Measurements from ENCODE around the gene DTX1. TPM values are rescaled to one million over a fixed set of nuclear protein-coding genes. Genes with fewer than 3 reads are reported as not detected.

DTX1 gene
- total and polyA plus RNA-seq, 2 of the 8 experiments (the other 6 are each of a cell fraction or from before 2014, with no cell fraction given) = 4.7 to 6.9 TPM

DNA sequence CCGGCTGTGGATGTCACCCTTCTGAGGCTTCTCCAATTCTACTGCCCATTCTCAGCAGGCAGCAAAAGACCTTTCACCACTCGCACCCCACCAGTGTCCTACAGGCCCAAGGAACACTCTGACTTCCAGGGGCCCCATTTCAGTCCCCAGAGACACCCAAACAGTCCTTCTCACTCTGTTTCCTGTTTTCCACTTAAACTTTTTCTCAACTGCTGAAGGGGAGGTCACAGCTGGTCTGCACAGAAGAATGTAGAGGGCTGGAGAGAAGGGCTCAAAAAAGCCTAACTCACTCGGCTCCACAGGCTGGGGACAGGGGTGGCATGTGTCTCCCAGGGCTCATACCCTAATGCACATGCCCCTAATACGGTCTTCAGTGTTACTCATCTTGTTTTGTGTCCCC lies 4.2 kb upstream of the DTX1 start:
- peaks cover 0 to 22% (median 19%) of the 10 kb centered on the region in 4 experiments; a peak in 6 of 7 replicates for H3K27me3 ChIP-seq (replicated peaks in 1 of 4; ENCODE audit: control insufficient read depth in 3 of 4, extremely low read depth in 1 of 4, insufficient read depth in 3 of 4, low read length in 3 of 4)
- no peak overlapping the region for H3K9ac ChIP-seq (replicated peaks in 1 of 4; ENCODE audit: extremely low read depth in 1 of 4, low read depth in 3 of 4, low read length in 3 of 4)
- H2AK5ac ChIP-seq (ENCODE audit: low read depth, low read length) = no peak overlapping the region
- no peak overlapping the region for H3K27ac ChIP-seq (ENCODE audit: low read depth, low read length)
- H3K36me3 ChIP-seq (ENCODE audit: control insufficient read depth in 2 of 4, insufficient read depth in 4 of 4, low read length in 3 of 4) = no peaks in the 10 kb centered on the region
- no peak overlapping the region for H4K91ac ChIP-seq (replicated peaks; ENCODE audit: insufficient read length, low read length)
- no peak overlapping the region for H2BK120ac ChIP-seq (replicated peaks; ENCODE audit: low read depth, low read length)
- H2BK5ac ChIP-seq (ENCODE audit: low read depth, low read length) = no peak overlapping the region
- no peak overlapping the region for H3K4me3 ChIP-seq (ENCODE audit: extremely low read depth in 1 of 4, insufficient read depth in 2 of 4, low read depth in 3 of 4, low read length in 4 of 4)
- no peaks in the 10 kb centered on the region for H3K79me1 ChIP-seq (ENCODE audit: low read depth, low read length)
- peaks cover 9% of the 10 kb centered on the region; the same call in 1 of the 2 replicates for H3K23me2 ChIP-seq (ENCODE audit: low read depth, low read length)
- no peak overlapping the region for H3K18ac ChIP-seq (ENCODE audit: extremely low read depth, low read length)
- H3K4me1 ChIP-seq (replicated peaks in 1 of 4; ENCODE audit: control insufficient read depth in 3 of 4, insufficient read depth in 4 of 4, low read length in 3 of 4) = peaks cover 0 to under 1% (median 0%) of the 10 kb centered on the region in 4 experiments; a peak in 2 of 7 replicates
- no peaks in the 10 kb centered on the region for H3K9me3 ChIP-seq (ENCODE audit: insufficient read depth in 2 of 2, low read depth in 1 of 2, low read length in 1 of 2)
- POLR2A ChIA-PET (ENCODE audit: partially characterized antibody) = no interaction called here
- no peak overlapping the region for H2BK12ac ChIP-seq (ENCODE audit: low read depth, low read length)
- H3K23ac ChIP-seq (ENCODE audit: insufficient read length) = no peak overlapping the region
- H3K14ac ChIP-seq (ENCODE audit: insufficient read length) = no peak overlapping the region
- H3K4ac ChIP-seq (replicated peaks; ENCODE audit: insufficient read length, low read depth, low read length) = no peak overlapping the region
- H3K79me2 ChIP-seq (ENCODE audit: control insufficient read depth in 1 of 2, insufficient read depth in 2 of 2, low read length in 2 of 2) = no peaks in the 10 kb centered on the region
- no peak overlapping the region for H3K4me2 ChIP-seq (ENCODE audit: insufficient read depth in 1 of 2, low read depth in 2 of 2, low read length in 2 of 2)
- no peak overlapping the region for H2BK20ac ChIP-seq (ENCODE audit: low read length)
- DNase-seq (ENCODE audit: low read depth in 1 of 2, low spot score in 2 of 2) = no peak
- no peak overlapping the region for H2BK15ac ChIP-seq (ENCODE audit: low read length)
- 83% methylated on average over 4 of the region's 4 CpGs; no CpG with 5 or more reads in 1 of the 2 experiments for WGBS, 2 experiments (ENCODE audit: extremely low coverage in 1 of 2, insufficient coverage in 1 of 2, insufficient read length in 1 of 2, insufficient replicate concordance in 2 of 2, low coverage in 1 of 2, low lambda C conversion rate in 2 of 2, missing lambda C conversion rate in 1 of 2)
- TF ChIP-seq, protein P1, sequence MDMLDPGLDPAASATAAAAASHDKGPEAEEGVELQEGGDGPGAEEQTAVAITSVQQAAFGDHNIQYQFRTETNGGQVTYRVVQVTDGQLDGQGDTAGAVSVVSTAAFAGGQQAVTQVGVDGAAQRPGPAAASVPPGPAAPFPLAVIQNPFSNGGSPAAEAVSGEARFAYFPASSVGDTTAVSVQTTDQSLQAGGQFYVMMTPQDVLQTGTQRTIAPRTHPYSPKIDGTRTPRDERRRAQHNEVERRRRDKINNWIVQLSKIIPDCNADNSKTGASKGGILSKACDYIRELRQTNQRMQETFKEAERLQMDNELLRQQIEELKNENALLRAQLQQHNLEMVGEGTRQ (IDR thresholded peaks at IDR 0.05; ENCODE audit: low read length) = no peak
- TF ChIP-seq RFX5 (IDR thresholded peaks at IDR 0.05; ENCODE audit: borderline replicate concordance, low read depth, low read length) = no peak
- no peak for TF ChIP-seq TEAD4 (IDR thresholded peaks at IDR 0.05; ENCODE audit: low read depth, low read length)
- H2AFZ ChIP-seq (ENCODE audit: low read length) = 0 out of 2 replicates have a peak overlapping the region, but pooled peaks have one; percentile 14
- H4K5ac ChIP-seq (ENCODE audit: insufficient read length, low read depth, low read length) = no peak overlapping the region
- FAIRE-seq = no peak
- CTCF ChIA-PET (ENCODE audit: partially characterized antibody) = interaction anchor here (0.6 to 8.3 kb wide), 10 partner anchors 14 to 123 kb away, joined by 3 to 139 read pairs (median 4); partner anchors contain the start of gene RASAL1
- no peaks in the 10 kb centered on the region for H4K20me1 ChIP-seq (replicated peaks in 1 of 2; ENCODE audit: control insufficient read depth in 1 of 2, insufficient read depth in 2 of 2, low read length in 2 of 2)
- H4K8ac ChIP-seq (ENCODE audit: extremely low read depth, insufficient read depth, low read length) = no peak overlapping the region
- H3K56ac ChIP-seq (replicated peaks; ENCODE audit: insufficient read length, low read depth, low read length) = no peak overlapping the region
